ENCODE data around the gene KANSL1. TPM values are rescaled to one million over a fixed set of nuclear protein-coding genes. Genes with fewer than 3 reads are reported as not detected.

Gene KANSL1
- total and polyA plus RNA-seq, 2 experiments from 2014 or later = 37.3 to 84.3 TPM

DNA sequence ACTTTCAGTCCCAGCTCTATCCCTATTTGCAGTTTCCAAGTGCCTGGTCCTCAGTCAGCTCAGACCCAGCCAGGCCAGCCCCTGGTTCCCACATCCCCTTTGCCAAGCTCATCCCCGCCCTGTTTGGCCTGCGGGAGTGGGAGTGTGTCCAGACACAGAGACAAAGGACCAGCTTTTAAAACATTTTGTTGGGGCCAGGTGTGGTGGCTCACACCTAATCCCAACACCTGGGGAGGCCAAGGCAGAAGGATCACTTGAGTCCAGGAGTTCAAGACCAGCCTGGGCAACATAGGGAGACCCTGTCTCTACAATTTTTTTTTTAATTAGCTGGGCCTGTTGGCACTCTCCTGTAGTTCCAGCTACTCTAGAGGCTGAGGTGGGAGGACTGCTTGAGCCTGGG is 192.5 kb downstream of the KANSL1 start:
- DNase-seq (ENCODE audit: low spot score) = no peak
- Histone ChIP-seq H3K36me3 (replicated peaks; ENCODE audit: insufficient read depth, low read depth) (no peaks in the 10 kb centered on the region), H3K4me3 (no peak overlapping the region), H3K79me2 (no peaks in the 10 kb centered on the region), H3K4me2 (no peak overlapping the region), H2AFZ (no peak overlapping the region), H3K27me3 (no peaks in the 10 kb centered on the region), H3K4me1 (ENCODE audit: insufficient read depth) (peaks cover 10% of the 10 kb centered on the region), H3K27ac (no peak overlapping the region), H3K9me2 (replicated peaks; ENCODE audit: insufficient read depth) (no peaks in the 10 kb centered on the region), H4K20me1 (ENCODE audit: insufficient read depth, poor library complexity, severe bottlenecking) (no peaks in the 10 kb centered on the region), H3K9me3 (ENCODE audit: low read depth) (no peaks in the 10 kb centered on the region)
- no peak for TF ChIP-seq EZH2phosphoT487 (IDR thresholded peaks at IDR 0.05; ENCODE audit: low read depth, severe bottlenecking, unreplicated experiment)
- TF ChIP-seq, protein P1, sequence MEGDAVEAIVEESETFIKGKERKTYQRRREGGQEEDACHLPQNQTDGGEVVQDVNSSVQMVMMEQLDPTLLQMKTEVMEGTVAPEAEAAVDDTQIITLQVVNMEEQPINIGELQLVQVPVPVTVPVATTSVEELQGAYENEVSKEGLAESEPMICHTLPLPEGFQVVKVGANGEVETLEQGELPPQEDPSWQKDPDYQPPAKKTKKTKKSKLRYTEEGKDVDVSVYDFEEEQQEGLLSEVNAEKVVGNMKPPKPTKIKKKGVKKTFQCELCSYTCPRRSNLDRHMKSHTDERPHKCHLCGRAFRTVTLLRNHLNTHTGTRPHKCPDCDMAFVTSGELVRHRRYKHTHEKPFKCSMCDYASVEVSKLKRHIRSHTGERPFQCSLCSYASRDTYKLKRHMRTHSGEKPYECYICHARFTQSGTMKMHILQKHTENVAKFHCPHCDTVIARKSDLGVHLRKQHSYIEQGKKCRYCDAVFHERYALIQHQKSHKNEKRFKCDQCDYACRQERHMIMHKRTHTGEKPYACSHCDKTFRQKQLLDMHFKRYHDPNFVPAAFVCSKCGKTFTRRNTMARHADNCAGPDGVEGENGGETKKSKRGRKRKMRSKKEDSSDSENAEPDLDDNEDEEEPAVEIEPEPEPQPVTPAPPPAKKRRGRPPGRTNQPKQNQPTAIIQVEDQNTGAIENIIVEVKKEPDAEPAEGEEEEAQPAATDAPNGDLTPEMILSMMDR (IDR thresholded peaks at IDR 0.05; ENCODE audit: poor library complexity) = no peak
- TF ChIP-seq EZH2 (IDR thresholded peaks at IDR 0.05; ENCODE audit: borderline replicate concordance) = no peak
- 94% methylated on average over 2 of the region's 2 CpGs for WGBS (ENCODE audit: low lambda C conversion rate, missing lambda C conversion rate)

DNA sequence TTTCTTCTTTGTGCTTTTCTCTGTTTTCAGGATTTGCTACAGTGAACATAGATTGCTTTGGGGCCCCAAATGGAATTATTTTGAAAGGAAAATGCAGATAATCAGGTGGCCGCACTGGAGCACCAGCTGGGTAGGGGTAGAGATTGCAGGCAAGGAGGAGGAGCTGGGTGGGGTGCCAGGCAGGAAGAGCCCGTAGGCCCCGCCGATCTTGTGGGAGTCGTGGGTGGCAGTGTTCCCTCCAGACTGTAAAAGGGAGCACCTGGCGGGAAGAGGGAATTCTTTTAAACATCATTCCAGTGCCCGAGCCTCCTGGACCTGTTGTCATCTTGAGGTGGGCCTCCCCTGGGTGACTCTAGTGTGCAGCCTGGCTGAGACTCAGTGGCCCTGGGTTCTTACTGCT is 192.9 kb downstream of the KANSL1 start:
- WGBS (ENCODE audit: low lambda C conversion rate, missing lambda C conversion rate) = 81% methylated on average over 7 of the region's 7 CpGs
- H4K20me1 ChIP-seq (ENCODE audit: insufficient read depth, poor library complexity, severe bottlenecking) = no peaks in the 10 kb centered on the region
- no peaks in the 10 kb centered on the region for H3K79me2 ChIP-seq
- no peaks in the 10 kb centered on the region for H3K9me3 ChIP-seq (ENCODE audit: low read depth)
- H3K27me3 ChIP-seq = no peaks in the 10 kb centered on the region
- H3K4me3 ChIP-seq = no peak overlapping the region
- H3K4me2 ChIP-seq = no peak overlapping the region
- H3K36me3 ChIP-seq (replicated peaks; ENCODE audit: insufficient read depth, low read depth) = no peaks in the 10 kb centered on the region
- no peak for DNase-seq (ENCODE audit: low spot score)
- no peak overlapping the region for H2AFZ ChIP-seq
- no peaks in the 10 kb centered on the region for H3K9me2 ChIP-seq (replicated peaks; ENCODE audit: insufficient read depth)
- TF ChIP-seq EZH2phosphoT487 (IDR thresholded peaks at IDR 0.05; ENCODE audit: low read depth, severe bottlenecking, unreplicated experiment) (no peak), EZH2 (IDR thresholded peaks at IDR 0.05; ENCODE audit: borderline replicate concordance) (no peak)
- TF ChIP-seq, protein P1 (IDR thresholded peaks at IDR 0.05; ENCODE audit: poor library complexity) = no peak
- H3K4me1 ChIP-seq (ENCODE audit: insufficient read depth) = peaks cover 10% of the 10 kb centered on the region
- no peak overlapping the region for H3K27ac ChIP-seq

DNA sequence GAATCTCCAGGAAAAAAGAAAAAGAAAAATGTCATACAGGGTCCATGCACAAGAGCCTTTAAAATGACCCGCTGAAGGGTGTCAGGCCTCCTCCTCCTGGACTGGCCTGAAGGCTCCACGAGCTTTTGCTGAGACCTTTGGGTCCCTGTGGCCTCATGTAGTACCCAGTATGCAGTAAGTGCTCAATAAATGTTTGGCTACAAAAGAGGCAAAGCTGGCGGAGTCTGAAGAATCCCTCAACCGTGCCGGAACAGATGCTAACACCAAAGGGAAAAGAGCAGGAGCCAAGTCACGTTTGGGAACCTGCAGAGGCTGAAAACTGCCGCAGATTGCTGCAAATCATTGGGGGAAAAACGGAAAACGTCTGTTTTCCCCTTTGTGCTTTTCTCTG is 193.3 kb downstream of the KANSL1 start:
- Histone ChIP-seq H3K4me1 (ENCODE audit: insufficient read depth) (peaks cover 10% of the 10 kb centered on the region), H4K20me1 (ENCODE audit: insufficient read depth, poor library complexity, severe bottlenecking) (no peaks in the 10 kb centered on the region), H3K4me3 (no peak overlapping the region), H3K27me3 (no peaks in the 10 kb centered on the region), H2AFZ (no peak overlapping the region), H3K36me3 (replicated peaks; ENCODE audit: insufficient read depth, low read depth) (no peaks in the 10 kb centered on the region), H3K4me2 (no peak overlapping the region), H3K27ac (no peak overlapping the region), H3K9me3 (ENCODE audit: low read depth) (no peaks in the 10 kb centered on the region), H3K9me2 (replicated peaks; ENCODE audit: insufficient read depth) (no peaks in the 10 kb centered on the region), H3K79me2 (no peaks in the 10 kb centered on the region)
- 90% methylated on average over 9 of the region's 9 CpGs for WGBS (ENCODE audit: low lambda C conversion rate, missing lambda C conversion rate)
- TF ChIP-seq EZH2phosphoT487 (IDR thresholded peaks at IDR 0.05; ENCODE audit: low read depth, severe bottlenecking, unreplicated experiment) (no peak), EZH2 (IDR thresholded peaks at IDR 0.05; ENCODE audit: borderline replicate concordance) (no peak)
- no peak for DNase-seq (ENCODE audit: low spot score)

DNA sequence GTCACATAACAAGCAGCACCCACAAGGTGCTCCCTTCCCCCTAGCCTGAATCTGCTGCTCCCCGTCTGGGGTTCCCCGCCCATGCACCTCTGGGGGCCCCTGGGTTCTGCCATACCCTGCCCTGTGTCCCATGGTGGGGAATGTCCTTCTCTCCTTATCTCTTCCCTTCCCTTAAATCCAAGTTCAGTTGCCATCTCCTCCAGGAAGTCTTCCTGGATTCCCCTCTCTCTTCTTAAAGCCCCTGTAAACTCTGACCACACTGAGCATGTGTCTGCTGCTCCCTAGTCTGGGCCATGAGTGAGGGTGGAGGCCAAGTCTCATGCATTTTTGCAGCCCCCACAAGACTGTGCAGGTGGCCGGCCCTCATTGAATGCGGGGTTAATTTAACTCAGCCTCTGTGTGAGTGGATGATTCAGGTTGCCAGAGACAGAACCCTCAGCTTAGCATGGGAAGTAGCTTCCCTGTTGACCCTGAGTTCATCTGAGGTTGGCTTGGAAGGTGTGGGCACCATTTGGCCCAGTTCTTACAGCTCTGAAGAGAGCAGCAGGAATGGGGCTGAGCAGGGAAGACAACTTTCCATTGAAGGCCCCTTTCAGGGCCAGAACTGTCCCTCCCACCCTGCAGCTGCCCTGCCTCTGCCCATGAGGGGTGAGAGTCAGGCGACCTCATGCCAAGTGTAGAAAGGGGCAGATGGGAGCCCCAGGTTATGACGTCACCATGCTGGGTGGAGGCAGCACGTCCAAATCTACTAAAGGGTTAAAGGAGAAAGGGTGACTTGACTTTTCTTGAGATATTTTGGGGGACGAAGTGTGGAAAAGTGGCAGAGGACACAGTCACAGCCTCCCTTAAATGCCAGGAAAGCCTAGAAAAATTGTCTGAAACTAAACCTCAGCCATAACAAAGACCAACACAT is 194.0 kb downstream of the KANSL1 start, which contains the start of gene STH:
Gene STH (plus strand): TSS at position 264 of the 913 bp plus-strand sequence. CDS start 30 bp downstream, at position 294.
- no peaks in the 10 kb centered on the region for H3K79me2 ChIP-seq
- H3K9me3 ChIP-seq (ENCODE audit: low read depth) = no peaks in the 10 kb centered on the region
- H4K20me1 ChIP-seq (ENCODE audit: insufficient read depth, poor library complexity, severe bottlenecking) = no peaks in the 10 kb centered on the region
- no peaks in the 10 kb centered on the region for H3K9me2 ChIP-seq (replicated peaks; ENCODE audit: insufficient read depth)
- no peaks in the 10 kb centered on the region for H3K36me3 ChIP-seq (replicated peaks; ENCODE audit: insufficient read depth, low read depth)
- H3K4me3 ChIP-seq = no peak within 1 kb of the TSS
- no peak within 1 kb of the TSS for H2AFZ ChIP-seq
- DNase-seq (ENCODE audit: low spot score) = no peak
- no peaks in the 10 kb centered on the region for H3K27me3 ChIP-seq
- no peak within 1 kb of the TSS for H3K27ac ChIP-seq
- 86% methylated on average over 8 of the region's 8 CpGs for WGBS (ENCODE audit: low lambda C conversion rate, missing lambda C conversion rate)
- TF ChIP-seq, protein P1 (IDR thresholded peaks at IDR 0.05; ENCODE audit: poor library complexity) = no peak
- TF ChIP-seq EZH2phosphoT487 (IDR thresholded peaks at IDR 0.05; ENCODE audit: low read depth, severe bottlenecking, unreplicated experiment) = no peak
- no peak for TF ChIP-seq EZH2 (IDR thresholded peaks at IDR 0.05; ENCODE audit: borderline replicate concordance)
- no peak within 1 kb of the TSS for H3K4me2 ChIP-seq
- H3K4me1 ChIP-seq (ENCODE audit: insufficient read depth) = peaks cover 8% of the 10 kb centered on the region

Data from hepatocyte (in vitro differentiated cells).